ENCODE results near the gene SP3. TPM values are rescaled to one million over a fixed set of nuclear protein-coding genes. Genes with fewer than 3 reads are reported as not detected.

Gene SP3
- total RNA-seq, 1 experiment from 2014 or later, result 82.4 TPM

GRCh38 chr2:173862612-173863217, 102.5 kb downstream of the SP3 start:
- DNase-seq (ENCODE audit: extremely low read depth, low read depth), result no peak

DNA sequence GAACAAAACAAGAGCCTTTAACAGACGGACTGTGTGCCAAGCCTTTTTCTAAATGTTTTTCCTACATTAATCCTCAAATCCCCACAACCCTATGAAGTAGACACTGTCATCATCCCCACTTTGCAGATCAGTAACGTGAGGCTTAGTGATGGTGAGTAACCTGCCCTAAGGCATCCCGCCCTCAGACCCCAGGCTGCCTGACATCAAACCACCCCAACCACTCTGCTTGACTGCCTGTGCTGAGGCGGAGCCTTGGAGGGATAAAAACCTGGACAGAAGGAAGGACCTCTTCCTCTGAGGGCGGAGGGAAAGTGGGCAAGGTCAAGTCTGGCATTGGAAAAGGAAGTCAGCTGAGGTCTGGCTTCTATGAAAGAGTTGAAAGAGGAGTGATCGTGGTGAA, 104.6 kb downstream of the SP3 start:
- DNase-seq (ENCODE audit: extremely low read depth, low read depth), result no peak

DNA sequence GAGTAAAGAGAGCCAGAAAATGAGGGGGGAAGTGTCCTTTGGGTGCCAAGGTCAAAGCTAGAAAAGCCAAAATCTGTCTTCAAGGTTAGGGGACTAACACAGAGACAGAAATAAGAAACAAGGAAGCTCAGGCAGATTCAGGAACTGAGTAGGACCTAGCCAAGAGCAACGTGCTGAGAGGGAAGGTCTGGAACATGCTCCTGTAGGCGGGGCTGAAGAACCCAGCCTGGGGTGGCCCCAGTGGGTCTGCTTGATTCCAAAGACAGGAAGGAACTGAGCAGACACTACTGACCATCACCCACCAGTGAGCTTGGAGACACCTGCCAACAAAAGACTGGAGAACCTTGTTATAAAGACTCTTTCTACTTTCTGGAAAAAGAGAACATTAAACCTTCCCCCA, 105.1 kb downstream of the SP3 start:
- DNase-seq (ENCODE audit: extremely low read depth, low read depth), result no peak

- DNase-seq (ENCODE audit: extremely low read depth, low read depth), result no peak
Observed at GRCh38 chr2:173858291-173858731, 106.9 kb downstream of the SP3 start.

Data from NCI-H460 (cell line).